Liver (tissue), 3 donors: Measurements from ENCODE around the gene HYLS1.

Source experiments
- ATF3 ChIP-seq: IDR thresholded peaks from 2 replicates; pipeline ENCODE4 v1.6.1; 2016; ENCODE audit warnings: antibody characterized with exemption
- CTCF ChIP-seq: fragments of 150-350 bp; IDR thresholded peaks from 2 replicates; pipeline ENCODE4 v1.5.1; 2017; ENCODE audit warnings: improper control_type of control experiment, low read depth, low read length; ENCODE audit not compliant: missing input control
- MAX ChIP-seq: IDR thresholded peaks from 2 replicates; pipeline ENCODE4 v1.6.1; 2016; ENCODE audit warnings: antibody characterized with exemption
- SP1 ChIP-seq: IDR thresholded peaks from 2 replicates; pipeline ENCODE4 v1.6.1; 2018; ENCODE audit warnings: antibody characterized with exemption, mild to moderate bottlenecking
- donor health status: healthy.
- donor health status: healthy.

- TF ChIP-seq ATF3 (no peak), SP1 (no peak), MAX (no peak), CTCF (no peak)
These were observed 51.6 kb downstream of the HYLS1 start for GRCh38 chr11:125939081-125939521.
